ENCODE data around the gene SHB.

The SHB gene

GRCh38 chr9:38068701-38069628 lies at the start of gene SHB:
Gene SHB, minus strand, starts transcription at chr9:38069227. Its CDS starts 582 bp downstream, at chr9:38068645.
- DNase-seq, result peak; percentile 87

- DNase-seq, result no peak
These were observed 48.6 kb upstream of the SHB start for GRCh38 chr9:38117651-38118050.

GRCh38 chr9:38114905-38115304 lies 45.9 kb upstream of the SHB start:
- DNase-seq, result no peak

GRCh38 chr9:38112456-38112855 lies 43.4 kb upstream of the SHB start:
- DNase-seq, result no peak

- DNase-seq, result no peak
These were observed 43.0 kb upstream of the SHB start for GRCh38 chr9:38112049-38112448.

GRCh38 chr9:38110476-38110875 lies 41.4 kb upstream of the SHB start:
- no peak for DNase-seq

- no peak for DNase-seq
These were observed 40.6 kb upstream of the SHB start for GRCh38 chr9:38109601-38110000.

- DNase-seq, result no peak
These were observed 39.3 kb upstream of the SHB start for GRCh38 chr9:38108326-38108725.

GRCh38 chr9:38107811-38108304 lies 38.8 kb upstream of the SHB start:
- DNase-seq, result no peak

GRCh38 chr9:38107405-38107804 lies 38.4 kb upstream of the SHB start:
- DNase-seq, result no peak

- no peak for DNase-seq
These were observed 37.5 kb upstream of the SHB start for GRCh38 chr9:38106488-38106887.

- no peak for DNase-seq
These were observed 34.3 kb upstream of the SHB start for GRCh38 chr9:38103340-38103739.

GRCh38 chr9:38101423-38101822 lies 32.4 kb upstream of the SHB start:
- no peak for DNase-seq

- no peak for DNase-seq
These were observed 27.3 kb upstream of the SHB start for GRCh38 chr9:38096238-38096805.

GRCh38 chr9:38094165-38094564 lies 25.1 kb upstream of the SHB start:
- no peak for DNase-seq

GRCh38 chr9:38092656-38093055 lies 23.6 kb upstream of the SHB start:
- DNase-seq, result no peak

GRCh38 chr9:38092200-38092524 lies 23.1 kb upstream of the SHB start:
- DNase-seq, result no peak

GRCh38 chr9:38091310-38092199 lies 22.5 kb upstream of the SHB start:
- peak; percentile 74 for DNase-seq

GRCh38 chr9:38090170-38090569 lies 21.1 kb upstream of the SHB start:
- no peak for DNase-seq

GRCh38 chr9:38089387-38090165 lies 20.5 kb upstream of the SHB start:
- no peak for DNase-seq

GRCh38 chr9:38088006-38088925 lies 19.2 kb upstream of the SHB start:
- DNase-seq, result peak; percentile 67

Data from suppressor macrophage treated with lipopolysaccharide for 4 hours (primary cell).